ENCODE data around the gene MYOM3. TPM values are rescaled to one million over a fixed set of nuclear protein-coding genes. Genes with fewer than 3 reads are reported as not detected.

The MYOM3 gene
- 0.18 TPM for polyA plus RNA-seq (2013, experiment 1 of 2)
- polyA plus RNA-seq (2013, experiment 2 of 2): 0.10 TPM

DNA sequence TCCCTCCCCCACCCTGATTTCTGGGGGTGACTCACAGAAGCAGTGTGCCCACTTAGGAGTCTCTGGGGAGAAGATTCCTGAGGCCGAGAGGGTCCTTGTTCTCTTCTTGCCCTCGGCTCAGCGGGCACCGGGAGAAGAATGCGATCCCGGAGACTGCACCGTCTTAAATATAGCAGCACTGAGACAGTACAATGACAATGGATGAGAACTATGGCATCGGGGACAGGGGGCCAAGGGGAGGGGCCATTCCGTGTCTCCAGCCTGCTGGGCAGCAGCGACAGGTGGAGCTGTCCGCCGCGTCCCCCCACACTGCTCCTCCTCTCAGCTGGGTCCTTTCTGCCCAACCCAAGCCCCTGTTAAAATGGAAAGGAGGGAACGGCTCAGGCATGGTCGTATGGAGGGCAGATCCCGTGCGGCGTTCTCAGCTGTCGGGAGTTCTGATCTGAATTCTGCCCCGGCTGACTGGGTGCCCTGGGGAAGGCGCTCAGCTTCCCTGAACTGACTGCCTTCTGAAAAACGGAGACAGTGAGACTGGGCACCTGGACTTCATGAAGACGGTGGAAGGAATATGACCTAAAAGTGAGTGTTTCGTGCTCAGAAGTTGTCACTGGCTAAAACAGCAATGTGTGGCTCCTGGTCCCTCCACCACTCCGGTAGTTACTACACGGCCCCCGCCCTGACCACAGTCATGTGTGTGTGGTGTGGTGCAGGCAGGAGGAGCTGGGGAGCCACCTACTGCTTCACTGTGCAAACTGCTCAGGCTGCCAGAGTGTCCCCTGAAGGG is at the start of gene MYOM3:
MYOM3 (minus strand) TSS at position 140 of the 784 bp plus-strand sequence. CDS start 3,499 bp downstream, outside the sequence.
- Histone ChIP-seq H2AK5ac (ENCODE audit: low read depth, low read length) (peak within 1 kb of the TSS; percentile 47), H3K4me3 (ENCODE audit: low read length in 2 of 2) (no peak within 1 kb of the TSS), H4K8ac (ENCODE audit: low read depth, low read length) (no peak within 1 kb of the TSS), H3K4me1 (ENCODE audit: control insufficient read depth in 2 of 2, insufficient read depth in 1 of 2, low read depth in 1 of 2, low read length in 2 of 2) (peaks cover 0 to 27% of the 10 kb centered on the region in 2 donors), H4K91ac (ENCODE audit: low read depth, low read length, poor library complexity) (no peak within 1 kb of the TSS), H2BK15ac (ENCODE audit: low read length) (no peak within 1 kb of the TSS), H3K14ac (ENCODE audit: low read length) (no peak within 1 kb of the TSS), H3K4ac (ENCODE audit: low read length) (no peak within 1 kb of the TSS), H3K9me3 (replicated peaks in 1 of 2; ENCODE audit: control insufficient read depth in 2 of 2, insufficient read depth in 1 of 2, low read depth in 1 of 2, low read length in 2 of 2) (no peaks in the 10 kb centered on the region), H3K27me3 (ENCODE audit: control insufficient read depth in 3 of 3, insufficient read depth in 3 of 3, low read depth in 1 of 3, low read length in 3 of 3) (peaks cover 0 to 50% (median 0%) of the 10 kb centered on the region in 3 experiments), H2AFZ (ENCODE audit: low read length) (no peak within 1 kb of the TSS), H2BK12ac (ENCODE audit: low read length) (no peak within 1 kb of the TSS), H3K23ac (ENCODE audit: low read depth, low read length, poor library complexity) (peak within 1 kb of the TSS; percentile 49), H3K4me2 (ENCODE audit: insufficient read depth, low read length, poor library complexity, severe bottlenecking) (peak within 1 kb of the TSS; percentile 43), H2BK120ac (ENCODE audit: low read depth, low read length) (peak within 1 kb of the TSS; percentile 48), H3K36me3 (replicated peaks in 1 of 2; ENCODE audit: control insufficient read depth in 2 of 2, insufficient read depth in 2 of 2, low read length in 2 of 2) (no peaks in the 10 kb centered on the region), H3K27ac (replicated peaks; ENCODE audit: low read length) (no peak within 1 kb of the TSS), H3K18ac (ENCODE audit: low read length) (peak within 1 kb of the TSS; percentile 84), H2BK5ac (ENCODE audit: low read length) (no peak within 1 kb of the TSS), H3K9ac (ENCODE audit: low read depth, low read length, poor library complexity) (peak within 1 kb of the TSS; percentile 33), H3K79me1 (ENCODE audit: low read depth, low read length) (no peaks in the 10 kb centered on the region)
- WGBS, 2 donors (ENCODE audit: extremely low coverage in 2 of 2, insufficient read length in 2 of 2, insufficient replicate concordance in 1 of 2): no CpG with 5 or more reads among the region's 27 CpGs
- DNase-seq (ENCODE audit: low spot score): no peak

- Histone ChIP-seq H2AFZ (ENCODE audit: low read length) (no peak overlapping the region), H3K9me3 (replicated peaks in 1 of 2; ENCODE audit: control insufficient read depth in 2 of 2, insufficient read depth in 1 of 2, low read depth in 1 of 2, low read length in 2 of 2) (peaks cover 0 to 2% of the 10 kb centered on the region in 2 donors), H4K8ac (ENCODE audit: low read depth, low read length) (no peak overlapping the region), H3K4me2 (ENCODE audit: insufficient read depth, low read length, poor library complexity, severe bottlenecking) (no peak overlapping the region), H2BK12ac (ENCODE audit: low read length) (no peak overlapping the region), H2BK5ac (ENCODE audit: low read length) (no peak overlapping the region), H3K4me1 (ENCODE audit: control insufficient read depth in 2 of 2, insufficient read depth in 1 of 2, low read depth in 1 of 2, low read length in 2 of 2) (no peaks in the 10 kb centered on the region), H3K23ac (ENCODE audit: low read depth, low read length, poor library complexity) (no peak overlapping the region), H2AK5ac (ENCODE audit: low read depth, low read length) (no peak overlapping the region), H3K4ac (ENCODE audit: low read length) (no peak overlapping the region), H3K4me3 (ENCODE audit: low read length in 2 of 2) (no peak overlapping the region), H3K27ac (replicated peaks; ENCODE audit: low read length) (no peak overlapping the region), H2BK120ac (ENCODE audit: low read depth, low read length) (no peak overlapping the region), H3K36me3 (replicated peaks in 1 of 2; ENCODE audit: control insufficient read depth in 2 of 2, insufficient read depth in 2 of 2, low read length in 2 of 2) (no peaks in the 10 kb centered on the region), H3K79me1 (ENCODE audit: low read depth, low read length) (no peaks in the 10 kb centered on the region), H2BK15ac (ENCODE audit: low read length) (no peak overlapping the region), H3K14ac (ENCODE audit: low read length) (no peak overlapping the region), H4K91ac (ENCODE audit: low read depth, low read length, poor library complexity) (no peak overlapping the region), H3K18ac (ENCODE audit: low read length) (no peak overlapping the region), H3K27me3 (ENCODE audit: control insufficient read depth in 3 of 3, insufficient read depth in 3 of 3, low read depth in 1 of 3, low read length in 3 of 3) (peaks cover 0 to 16% (median 0%) of the 10 kb centered on the region in 3 experiments), H3K9ac (ENCODE audit: low read depth, low read length, poor library complexity) (no peak overlapping the region)
- DNase-seq (ENCODE audit: low spot score): no peak
- no CpG with 5 or more reads among the region's 4 CpGs for WGBS, 2 donors (ENCODE audit: extremely low coverage in 2 of 2, insufficient read length in 2 of 2, insufficient replicate concordance in 1 of 2)
Measured at GRCh38 chr1:24161270-24161669, 49.3 kb upstream of the MYOM3 start.

- Histone ChIP-seq H2BK15ac (ENCODE audit: low read length) (no peak overlapping the region), H2BK120ac (ENCODE audit: low read depth, low read length) (no peak overlapping the region), H2AK5ac (ENCODE audit: low read depth, low read length) (no peak overlapping the region), H3K18ac (ENCODE audit: low read length) (no peak overlapping the region), H2BK5ac (ENCODE audit: low read length) (no peak overlapping the region), H3K9ac (ENCODE audit: low read depth, low read length, poor library complexity) (no peak overlapping the region), H2AFZ (ENCODE audit: low read length) (no peak overlapping the region), H3K4me1 (ENCODE audit: control insufficient read depth in 2 of 2, insufficient read depth in 1 of 2, low read depth in 1 of 2, low read length in 2 of 2) (no peaks in the 10 kb centered on the region), H3K27me3 (ENCODE audit: control insufficient read depth in 3 of 3, insufficient read depth in 3 of 3, low read depth in 1 of 3, low read length in 3 of 3) (peaks cover 0 to 16% (median 0%) of the 10 kb centered on the region in 3 experiments), H2BK12ac (ENCODE audit: low read length) (no peak overlapping the region), H3K4me2 (ENCODE audit: insufficient read depth, low read length, poor library complexity, severe bottlenecking) (no peak overlapping the region), H3K14ac (ENCODE audit: low read length) (no peak overlapping the region), H4K8ac (ENCODE audit: low read depth, low read length) (no peak overlapping the region), H3K36me3 (replicated peaks in 1 of 2; ENCODE audit: control insufficient read depth in 2 of 2, insufficient read depth in 2 of 2, low read length in 2 of 2) (no peaks in the 10 kb centered on the region), H3K4me3 (ENCODE audit: low read length in 2 of 2) (no peak overlapping the region), H4K91ac (ENCODE audit: low read depth, low read length, poor library complexity) (no peak overlapping the region), H3K23ac (ENCODE audit: low read depth, low read length, poor library complexity) (no peak overlapping the region), H3K79me1 (ENCODE audit: low read depth, low read length) (no peaks in the 10 kb centered on the region), H3K9me3 (replicated peaks in 1 of 2; ENCODE audit: control insufficient read depth in 2 of 2, insufficient read depth in 1 of 2, low read depth in 1 of 2, low read length in 2 of 2) (peaks cover 0 to 2% of the 10 kb centered on the region in 2 donors), H3K4ac (ENCODE audit: low read length) (no peak overlapping the region), H3K27ac (replicated peaks; ENCODE audit: low read length) (no peak overlapping the region)
- no peak for DNase-seq (ENCODE audit: low spot score)
- WGBS, 2 donors (ENCODE audit: extremely low coverage in 2 of 2, insufficient read length in 2 of 2, insufficient replicate concordance in 1 of 2): no CpG with 5 or more reads among the region's 5 CpGs
Measured at GRCh38 chr1:24159366-24159765, 47.4 kb upstream of the MYOM3 start.

GRCh38 chr1:24157918-24158481 is 46.1 kb upstream of the MYOM3 start:
- H3K23ac ChIP-seq (ENCODE audit: low read depth, low read length, poor library complexity): no peak overlapping the region
- no peak for DNase-seq (ENCODE audit: low spot score)
- H3K9me3 ChIP-seq (replicated peaks in 1 of 2; ENCODE audit: control insufficient read depth in 2 of 2, insufficient read depth in 1 of 2, low read depth in 1 of 2, low read length in 2 of 2): no peaks in the 10 kb centered on the region
- H3K4me1 ChIP-seq (ENCODE audit: control insufficient read depth in 2 of 2, insufficient read depth in 1 of 2, low read depth in 1 of 2, low read length in 2 of 2): peaks cover 0 to 3% of the 10 kb centered on the region in 2 donors
- no peak overlapping the region for H3K4me2 ChIP-seq (ENCODE audit: insufficient read depth, low read length, poor library complexity, severe bottlenecking)
- peak overlapping the region; percentile 14 for H2AK5ac ChIP-seq (ENCODE audit: low read depth, low read length)
- no CpG with 5 or more reads among the region's 6 CpGs for WGBS, 2 donors (ENCODE audit: extremely low coverage in 2 of 2, insufficient read length in 2 of 2, insufficient replicate concordance in 1 of 2)
- no peak overlapping the region for H2BK5ac ChIP-seq (ENCODE audit: low read length)
- H2BK12ac ChIP-seq (ENCODE audit: low read length): no peak overlapping the region
- H4K8ac ChIP-seq (ENCODE audit: low read depth, low read length): no peak overlapping the region
- H3K27ac ChIP-seq (replicated peaks; ENCODE audit: low read length): no peak overlapping the region
- H3K14ac ChIP-seq (ENCODE audit: low read length): no peak overlapping the region
- H2BK15ac ChIP-seq (ENCODE audit: low read length): no peak overlapping the region
- peak overlapping the region; percentile 30 for H3K9ac ChIP-seq (ENCODE audit: low read depth, low read length, poor library complexity)
- H2BK120ac ChIP-seq (ENCODE audit: low read depth, low read length): no peak overlapping the region
- H4K91ac ChIP-seq (ENCODE audit: low read depth, low read length, poor library complexity): no peak overlapping the region
- H3K36me3 ChIP-seq (replicated peaks in 1 of 2; ENCODE audit: control insufficient read depth in 2 of 2, insufficient read depth in 2 of 2, low read length in 2 of 2): no peaks in the 10 kb centered on the region
- H3K27me3 ChIP-seq (ENCODE audit: control insufficient read depth in 3 of 3, insufficient read depth in 3 of 3, low read depth in 1 of 3, low read length in 3 of 3): peaks cover 0 to 17% (median 0%) of the 10 kb centered on the region in 3 experiments
- H2AFZ ChIP-seq (ENCODE audit: low read length): no peak overlapping the region
- no peak overlapping the region for H3K4ac ChIP-seq (ENCODE audit: low read length)
- no peak overlapping the region for H3K4me3 ChIP-seq (ENCODE audit: low read length in 2 of 2)
- H3K79me1 ChIP-seq (ENCODE audit: low read depth, low read length): no peaks in the 10 kb centered on the region
- H3K18ac ChIP-seq (ENCODE audit: low read length): no peak overlapping the region

Measured in neuronal stem cell (in vitro differentiated cells).